Measurements from ENCODE around the gene COL4A3.
"Not testable (repeated sequence)": the region's sequence is repeated elsewhere in the genome, so short reads cannot be mapped to it uniquely, and the experiment has no call there.

Gene COL4A3

GRCh38 chr2:227219312-227220105 is 55.1 kb downstream of the COL4A3 start:
- FAIRE-seq = peak; percentile 56

- FAIRE-seq = no peak
Observed at GRCh38 chr2:227221120-227221519, 56.7 kb downstream of the COL4A3 start.

DNA sequence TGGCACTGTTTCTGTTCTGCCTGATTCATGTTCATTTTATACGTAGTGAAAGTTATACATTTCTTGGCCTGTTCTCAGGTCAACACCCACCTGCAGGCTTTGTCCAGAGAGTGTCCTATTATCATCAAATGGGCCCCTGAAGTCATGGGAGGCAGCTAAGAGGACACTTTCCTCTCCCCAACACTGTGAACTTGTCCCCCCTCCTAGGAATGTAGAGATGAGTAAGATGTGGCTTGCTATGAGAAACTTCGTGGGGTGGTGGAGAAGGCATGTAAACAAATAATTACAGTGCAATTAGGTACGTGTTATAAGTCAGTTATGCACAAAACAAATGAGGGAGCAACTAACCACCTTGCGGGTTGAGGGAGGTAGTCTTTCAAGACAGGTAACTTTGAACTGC is 57.9 kb downstream of the COL4A3 start:
- FAIRE-seq = no peak

- FAIRE-seq = not testable (repeated sequence)
Observed at GRCh38 chr2:227225641-227226040, 61.2 kb downstream of the COL4A3 start.

DNA sequence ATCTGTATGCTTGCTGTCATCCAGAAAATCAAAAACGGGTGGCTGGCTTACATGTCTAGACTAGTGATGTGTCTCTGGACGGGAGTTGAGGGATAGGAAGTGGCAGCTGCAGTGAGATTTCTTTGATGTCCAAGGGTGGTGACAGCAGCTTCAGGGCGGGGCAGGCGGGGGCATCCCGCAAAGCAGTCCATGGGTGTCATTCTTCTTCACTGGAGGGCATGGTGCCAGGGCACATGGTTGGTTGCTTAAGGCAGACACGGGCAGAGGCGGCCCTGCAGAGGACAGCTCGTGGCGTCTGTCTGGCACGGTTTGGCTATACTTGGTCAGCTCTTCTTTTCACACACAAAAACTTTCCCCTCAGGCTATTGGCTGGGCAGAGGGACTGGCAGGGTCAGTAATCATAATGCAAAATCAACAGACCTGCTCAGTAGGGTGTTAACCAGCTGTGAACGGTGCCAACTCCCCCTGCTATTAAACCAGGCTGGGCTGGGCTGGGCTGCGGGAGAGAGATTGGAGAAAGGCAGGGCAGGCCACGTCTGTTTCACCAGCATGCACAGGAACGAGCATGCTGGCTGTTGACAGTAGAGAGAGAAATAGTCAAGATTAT is 63.7 kb downstream of the COL4A3 start:
- FAIRE-seq = no peak

DNA sequence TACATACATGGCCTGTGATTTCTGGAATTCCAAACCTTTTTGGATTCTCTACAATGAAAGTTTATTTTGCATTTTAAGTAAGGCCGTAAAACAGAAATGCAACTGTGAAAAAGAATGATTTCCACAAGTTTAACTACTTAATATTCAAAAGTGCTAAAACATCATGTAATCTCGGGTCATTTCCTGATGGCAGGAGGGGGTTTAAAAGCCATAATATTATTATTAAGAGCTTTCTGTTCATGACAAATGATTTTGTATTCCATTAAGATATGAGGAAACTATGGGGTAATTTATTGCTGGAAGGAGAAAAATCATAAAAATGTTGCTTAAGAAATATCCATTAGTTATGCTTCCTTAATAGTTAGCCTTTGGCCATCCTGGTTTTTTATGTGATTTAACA is 65.7 kb downstream of the COL4A3 start:
- FAIRE-seq = no peak

DNA sequence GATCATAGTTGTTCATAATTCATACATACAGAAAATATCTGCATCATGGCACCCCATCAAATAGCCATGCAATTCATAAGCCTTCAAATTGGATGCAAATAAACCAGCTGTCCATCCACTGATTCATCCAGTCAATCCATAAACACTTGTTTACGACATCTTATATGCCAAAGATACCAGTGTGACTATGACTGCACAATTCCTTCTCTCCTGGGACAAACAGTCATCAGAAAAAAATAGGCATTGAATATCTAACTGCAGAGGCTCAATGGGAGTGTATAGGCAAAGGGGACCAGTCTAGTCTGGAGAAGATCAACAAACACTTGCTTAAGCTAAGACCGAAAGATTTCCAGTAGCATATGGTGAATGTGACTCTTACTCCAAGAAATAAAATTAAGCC is 70.0 kb downstream of the COL4A3 start:
- FAIRE-seq = no peak

GRCh38 chr2:227237786-227238185 is 73.4 kb downstream of the COL4A3 start:
- FAIRE-seq = no peak

DNA sequence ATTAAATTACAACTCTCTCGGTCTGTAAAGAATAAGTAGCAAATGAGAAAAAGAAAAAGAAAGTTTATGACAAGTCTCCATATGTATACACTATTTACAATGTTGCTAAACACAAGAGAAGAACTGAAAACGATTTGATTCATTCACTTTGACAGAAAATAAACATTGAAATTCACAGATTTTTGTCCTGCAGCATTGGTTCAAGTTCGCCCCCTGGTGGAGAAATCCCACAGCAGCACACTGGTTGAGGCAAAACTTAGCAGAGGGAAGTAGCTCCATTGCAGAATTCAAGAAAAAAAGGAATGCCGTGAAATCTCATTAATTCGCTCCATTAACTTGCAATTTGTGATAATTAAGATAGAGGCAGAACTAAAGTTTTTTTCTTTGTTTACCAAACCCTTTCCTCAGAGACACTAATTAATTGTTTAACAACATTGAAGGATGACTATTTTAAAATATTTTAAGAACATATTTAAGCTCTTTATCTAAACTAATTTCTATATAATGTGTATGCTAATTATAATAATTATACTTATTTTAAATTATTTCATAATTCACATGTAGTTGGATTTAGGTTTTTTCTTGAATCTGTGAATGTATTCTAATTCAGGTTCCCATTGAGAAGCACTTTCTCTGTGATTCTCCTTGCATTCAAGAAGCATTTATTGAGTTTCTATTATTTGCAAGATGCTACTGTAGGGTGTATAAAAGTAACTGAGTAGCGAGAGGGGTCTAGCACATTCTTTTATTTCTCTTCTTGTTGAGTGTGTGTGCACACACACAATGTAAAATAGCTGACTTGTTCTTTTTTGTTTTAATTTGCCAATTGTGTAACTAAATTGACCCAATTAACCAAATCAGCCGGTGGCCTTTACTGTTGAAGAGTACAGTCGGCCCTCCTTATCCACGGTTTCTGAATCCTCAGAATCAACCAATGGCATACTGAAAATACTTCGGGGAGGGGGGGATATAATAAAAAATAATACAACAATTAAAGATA is 74.1 kb downstream of the COL4A3 start:
- peak; percentile 94 for FAIRE-seq

GRCh38 chr2:227241005-227241404 is 76.6 kb downstream of the COL4A3 start:
- FAIRE-seq = no peak

GRCh38 chr2:227248876-227249275 is 84.5 kb downstream of the COL4A3 start:
- FAIRE-seq = no peak

DNA sequence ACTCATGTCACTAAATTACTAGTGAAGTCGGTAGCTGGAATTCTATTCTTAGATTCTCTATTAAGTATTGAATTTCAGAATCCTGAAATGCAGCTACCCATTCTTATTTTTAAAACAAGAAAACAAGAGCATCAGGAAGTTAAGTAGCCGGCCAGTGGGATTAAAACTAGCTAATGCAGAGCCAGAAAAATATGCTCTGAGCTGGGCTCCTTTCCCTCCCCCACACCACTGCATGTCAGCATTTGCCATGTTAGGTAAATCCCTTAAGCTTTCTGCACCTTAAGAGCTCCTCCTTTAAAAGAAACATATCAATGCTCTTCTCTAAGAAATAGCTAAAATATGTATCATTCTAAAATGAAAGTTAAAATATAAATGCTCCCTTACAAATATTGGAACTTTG is 88.4 kb downstream of the COL4A3 start:
- no peak for FAIRE-seq

DNA sequence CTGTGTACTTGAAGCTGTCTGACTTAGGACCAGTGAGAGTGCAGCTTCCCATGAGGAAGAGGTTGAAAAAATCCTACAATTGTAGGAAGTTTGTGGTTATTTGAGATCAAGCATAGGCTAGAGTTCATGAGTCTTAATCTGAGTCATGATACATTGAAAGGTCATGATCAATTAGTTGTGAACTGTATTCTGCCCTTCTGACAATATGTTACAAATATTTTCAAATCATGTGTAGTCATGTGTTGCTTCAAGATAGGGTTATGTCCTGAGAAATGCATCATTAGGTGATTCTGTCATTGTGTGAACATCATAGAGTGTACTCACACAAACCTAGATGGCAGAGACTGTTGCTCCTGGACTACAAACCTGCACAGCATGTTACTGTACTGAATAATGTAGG is 92.2 kb downstream of the COL4A3 start:
- no peak for FAIRE-seq

- FAIRE-seq = no peak
Observed at GRCh38 chr2:227257820-227258219, 93.4 kb downstream of the COL4A3 start.

- FAIRE-seq = no peak
Observed at GRCh38 chr2:227260041-227260440, 95.6 kb downstream of the COL4A3 start.

- FAIRE-seq = no peak
Observed at GRCh38 chr2:227267410-227268115, 103.1 kb downstream of the COL4A3 start.

- no peak for FAIRE-seq
Observed at GRCh38 chr2:227280895-227281294, 116.5 kb downstream of the COL4A3 start.

- no peak for FAIRE-seq
Observed at GRCh38 chr2:227285741-227286236, 121.4 kb downstream of the COL4A3 start.

DNA sequence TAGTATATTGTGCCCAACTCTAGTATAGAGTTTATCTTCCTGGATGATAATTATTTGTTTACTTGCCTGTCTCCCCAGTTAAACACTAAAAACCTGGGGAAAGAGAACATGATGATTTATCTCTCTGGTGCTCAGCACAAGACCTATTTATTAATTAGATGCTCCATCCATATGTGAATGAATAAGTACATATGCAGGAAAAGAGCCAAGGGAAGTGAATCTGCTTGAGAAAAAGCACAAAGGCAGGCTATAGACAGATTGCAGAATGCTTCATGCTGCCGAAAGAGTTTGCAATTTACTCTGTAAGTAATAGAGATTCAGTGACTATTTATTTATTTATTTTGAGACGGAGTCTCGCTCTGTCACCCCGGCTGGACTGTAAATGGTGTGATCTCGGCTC is 123.3 kb downstream of the COL4A3 start:
- no peak for FAIRE-seq

GRCh38 chr2:227292314-227292713 is 127.9 kb downstream of the COL4A3 start:
- no peak for FAIRE-seq

GRCh38 chr2:227293531-227293930 is 129.1 kb downstream of the COL4A3 start:
- FAIRE-seq = no peak

DNA sequence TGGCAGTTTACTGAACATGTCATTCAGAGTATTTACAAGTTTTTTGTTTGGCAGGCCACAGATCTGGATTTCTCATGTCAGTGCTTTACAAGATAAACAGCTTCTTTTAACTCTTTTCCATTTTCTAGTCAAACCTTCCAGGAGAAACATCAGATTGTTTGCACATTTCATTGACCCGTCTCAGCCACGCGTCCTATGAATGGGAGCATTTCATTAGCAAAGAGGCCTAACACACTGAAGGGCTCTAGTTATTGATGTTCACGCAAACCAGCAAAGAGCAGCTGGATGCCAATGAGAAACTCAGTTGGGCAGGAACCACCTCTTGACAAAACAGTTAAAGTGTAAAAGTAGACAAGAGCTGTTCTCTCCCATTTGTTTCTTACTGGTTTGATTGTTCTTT is 131.4 kb downstream of the COL4A3 start:
- no peak for FAIRE-seq
